ENCODE data around the gene ACP3. TPM values are rescaled to one million over a fixed set of nuclear protein-coding genes. Genes with fewer than 3 reads are reported as not detected.
"Not testable (repeated sequence)": the region's sequence is repeated elsewhere in the genome, so short reads cannot be mapped to it uniquely, and the experiment has no call there.

ACP3 gene
- polyA plus RNA-seq, 1 donor from 2014 or later, result not detected

DNA sequence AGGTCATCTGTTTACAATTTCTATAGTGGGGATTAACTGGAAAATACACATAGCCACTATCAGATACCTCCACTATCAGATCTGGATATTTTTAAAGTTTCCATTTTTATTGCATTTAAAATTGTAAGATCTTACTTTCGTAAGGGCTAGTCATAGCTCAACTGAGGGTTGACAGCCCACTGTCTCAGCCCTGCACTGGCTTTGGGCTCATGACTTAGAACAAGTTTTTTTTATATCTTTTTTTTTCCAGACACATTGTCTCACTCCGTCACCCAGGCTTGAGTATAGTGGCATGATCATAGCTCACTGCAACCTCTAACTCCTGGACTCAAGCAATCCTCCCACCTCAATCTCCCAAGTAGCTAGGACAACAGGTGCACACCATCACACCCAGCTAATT, 51.3 kb downstream of the ACP3 start:
- no peak overlapping the region for H2AFZ ChIP-seq (ENCODE audit: low read depth, low read length)
- H3K9ac ChIP-seq (ENCODE audit: low read length), result no peak overlapping the region
- no peak for TF ChIP-seq TAF1 (IDR thresholded peaks at IDR 0.05; ENCODE audit: low read depth)
- TF ChIP-seq EZH2 (IDR thresholded peaks at IDR 0.05; ENCODE audit: borderline replicate concordance, insufficient read depth, low read length, poor library complexity, severe bottlenecking), result no peak
- TF ChIP-seq POLR2AphosphoS5 (IDR thresholded peaks at IDR 0.05), result no peak
- H3K4me2 ChIP-seq (ENCODE audit: low read length), result no peak overlapping the region
- no peaks in the 10 kb centered on the region for H3K79me2 ChIP-seq (replicated peaks; ENCODE audit: insufficient read depth, low read length)
- H3K9me3 ChIP-seq (ENCODE audit: low read length), result no peaks in the 10 kb centered on the region
- no peaks in the 10 kb centered on the region for H3K9me2 ChIP-seq (ENCODE audit: insufficient read depth, low read length)
- H3K36me3 ChIP-seq (ENCODE audit: insufficient read depth, low read length), result no peaks in the 10 kb centered on the region
- H3K4me3 ChIP-seq (ENCODE audit: low read length), result no peak overlapping the region
- no peaks in the 10 kb centered on the region for H4K20me1 ChIP-seq (ENCODE audit: insufficient read depth)
- no peak overlapping the region for H3K27ac ChIP-seq (ENCODE audit: low read length)
- H3F3A ChIP-seq (ENCODE audit: insufficient read depth, low read length, poor library complexity, severe bottlenecking), result no peaks in the 10 kb centered on the region
- H3K27me3 ChIP-seq (ENCODE audit: insufficient read depth, low read depth, low read length), result no peaks in the 10 kb centered on the region

DNA sequence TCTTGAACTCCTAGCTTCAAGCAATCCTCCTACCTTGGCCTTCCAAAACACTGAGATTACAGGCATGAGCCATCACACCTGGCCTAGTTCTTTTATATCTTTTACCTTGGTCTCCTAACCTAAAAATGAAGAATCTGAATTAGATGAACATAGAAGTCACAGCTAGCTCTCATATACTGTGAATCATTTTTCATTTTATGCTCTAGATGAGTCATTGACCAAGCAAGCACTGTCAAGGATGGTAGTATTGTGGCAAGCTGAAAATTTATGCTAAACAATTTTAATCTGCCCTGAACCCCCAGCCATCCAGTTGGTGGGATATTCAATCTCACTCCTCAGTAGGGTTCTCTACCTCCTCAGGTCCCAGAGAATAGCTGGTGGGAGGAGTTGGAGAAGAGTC, 51.8 kb downstream of the ACP3 start:
- no peaks in the 10 kb centered on the region for H3K9me2 ChIP-seq (ENCODE audit: insufficient read depth, low read length)
- H4K20me1 ChIP-seq (ENCODE audit: insufficient read depth), result no peaks in the 10 kb centered on the region

DNA sequence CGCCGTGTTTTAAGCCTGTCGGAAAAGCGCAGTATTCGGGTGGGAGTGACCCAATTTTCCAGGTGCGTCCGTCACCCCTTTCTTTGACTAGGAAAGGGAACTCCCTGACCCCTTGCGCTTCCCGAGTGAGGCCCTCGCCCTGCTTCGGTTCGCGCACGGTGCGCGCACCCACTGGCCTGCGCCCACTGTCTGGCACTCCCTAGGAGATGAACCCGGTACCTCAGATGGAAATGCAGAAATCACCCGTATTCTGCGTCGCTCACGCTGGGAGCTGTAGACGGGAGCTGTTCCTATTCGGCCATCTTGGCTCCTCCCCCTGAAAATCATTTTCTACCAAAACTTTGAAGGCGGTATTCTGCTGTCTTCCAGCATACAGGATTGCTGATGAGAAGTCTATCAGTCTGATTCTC, 59.7 kb downstream of the ACP3 start:
- H4K20me1 ChIP-seq (ENCODE audit: insufficient read depth); H3K27me3 ChIP-seq (ENCODE audit: insufficient read depth, low read depth, low read length); H3K79me2 ChIP-seq (replicated peaks; ENCODE audit: insufficient read depth, low read length); H2AFZ ChIP-seq (ENCODE audit: low read depth, low read length); H3K27ac ChIP-seq (ENCODE audit: low read length); H3K9ac ChIP-seq (ENCODE audit: low read length); H3K9me3 ChIP-seq (ENCODE audit: low read length); H3K36me3 ChIP-seq (ENCODE audit: insufficient read depth, low read length); H3K9me2 ChIP-seq (ENCODE audit: insufficient read depth, low read length); H3F3A ChIP-seq (ENCODE audit: insufficient read depth, low read length, poor library complexity, severe bottlenecking); H3K4me2 ChIP-seq (ENCODE audit: low read length); H3K4me3 ChIP-seq (ENCODE audit: low read length): not testable (repeated sequence)

More for the DNA sequence above, 51.8 kb downstream of the ACP3 start:
- H3K4me3 ChIP-seq (ENCODE audit: low read length), result no peak overlapping the region
- H2AFZ ChIP-seq (ENCODE audit: low read depth, low read length), result no peak overlapping the region
- no peaks in the 10 kb centered on the region for H3F3A ChIP-seq (ENCODE audit: insufficient read depth, low read length, poor library complexity, severe bottlenecking)
- no peaks in the 10 kb centered on the region for H3K36me3 ChIP-seq (ENCODE audit: insufficient read depth, low read length)
- TF ChIP-seq RAD21 (conservative IDR thresholded peaks at IDR 0.05) (no peak), SMC3 (conservative IDR thresholded peaks at IDR 0.05; ENCODE audit: poor library complexity) (no peak)
- H3K9ac ChIP-seq (ENCODE audit: low read length), result no peak overlapping the region
- H3K9me3 ChIP-seq (ENCODE audit: low read length), result no peaks in the 10 kb centered on the region
- H3K27ac ChIP-seq (ENCODE audit: low read length), result no peak overlapping the region
- no peaks in the 10 kb centered on the region for H3K27me3 ChIP-seq (ENCODE audit: insufficient read depth, low read depth, low read length)
- no peaks in the 10 kb centered on the region for H3K79me2 ChIP-seq (replicated peaks; ENCODE audit: insufficient read depth, low read length)
- no peak overlapping the region for H3K4me2 ChIP-seq (ENCODE audit: low read length)

DNA sequence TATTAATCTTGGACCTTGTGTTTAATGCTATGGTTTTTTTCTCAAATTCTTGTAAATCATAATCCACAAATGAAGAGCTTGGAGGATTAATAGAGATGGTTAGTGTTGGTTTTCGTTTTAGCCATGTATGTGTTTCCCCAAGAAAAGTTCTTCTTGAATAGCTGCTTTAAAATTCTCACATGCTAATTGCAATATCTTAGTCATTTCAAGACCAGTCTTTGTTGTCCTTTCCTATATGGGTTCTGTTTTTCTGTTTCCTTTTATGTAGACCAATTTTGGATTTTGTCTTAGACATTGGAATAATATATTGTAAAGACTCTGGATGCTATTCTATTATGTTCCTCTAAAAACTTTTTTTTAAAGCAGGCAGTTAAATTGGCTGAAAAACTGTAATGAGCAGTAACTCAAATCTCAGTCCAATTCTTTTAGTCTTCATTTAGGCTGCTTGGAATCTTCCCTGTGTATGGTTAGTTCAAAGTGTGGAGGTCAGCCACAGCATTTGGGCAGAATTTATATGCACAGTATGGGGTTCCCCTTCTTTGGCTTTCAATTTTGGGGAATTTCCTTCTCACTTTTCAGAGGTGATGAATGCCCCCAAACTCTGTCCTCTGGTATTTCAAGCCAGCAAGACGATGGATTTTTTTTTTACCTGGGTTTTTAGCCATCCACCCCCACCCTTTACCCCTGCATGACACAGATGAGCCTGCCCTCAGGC, 61.0 kb downstream of the ACP3 start:
- Histone ChIP-seq H3K36me3 (ENCODE audit: insufficient read depth, low read length) (no peaks in the 10 kb centered on the region), H3K79me2 (replicated peaks; ENCODE audit: insufficient read depth, low read length) (no peaks in the 10 kb centered on the region), H3K9me2 (ENCODE audit: insufficient read depth, low read length) (no peaks in the 10 kb centered on the region), H3K9me3 (ENCODE audit: low read length) (no peaks in the 10 kb centered on the region), H2AFZ (ENCODE audit: low read depth, low read length) (no peak overlapping the region), H3K9ac (ENCODE audit: low read length) (no peak overlapping the region), H3K27me3 (ENCODE audit: insufficient read depth, low read depth, low read length) (no peaks in the 10 kb centered on the region), H3K27ac (ENCODE audit: low read length) (no peak overlapping the region), H3F3A (ENCODE audit: insufficient read depth, low read length, poor library complexity, severe bottlenecking) (no peaks in the 10 kb centered on the region), H3K4me3 (ENCODE audit: low read length) (no peak overlapping the region), H4K20me1 (ENCODE audit: insufficient read depth) (no peaks in the 10 kb centered on the region), H3K4me2 (ENCODE audit: low read length) (no peak overlapping the region)
- TF ChIP-seq EZH2 (IDR thresholded peaks at IDR 0.05; ENCODE audit: borderline replicate concordance, insufficient read depth, low read length, poor library complexity, severe bottlenecking) (no peak), RAD21 (conservative IDR thresholded peaks at IDR 0.05) (no peak)
- TF ChIP-seq, protein P1, sequence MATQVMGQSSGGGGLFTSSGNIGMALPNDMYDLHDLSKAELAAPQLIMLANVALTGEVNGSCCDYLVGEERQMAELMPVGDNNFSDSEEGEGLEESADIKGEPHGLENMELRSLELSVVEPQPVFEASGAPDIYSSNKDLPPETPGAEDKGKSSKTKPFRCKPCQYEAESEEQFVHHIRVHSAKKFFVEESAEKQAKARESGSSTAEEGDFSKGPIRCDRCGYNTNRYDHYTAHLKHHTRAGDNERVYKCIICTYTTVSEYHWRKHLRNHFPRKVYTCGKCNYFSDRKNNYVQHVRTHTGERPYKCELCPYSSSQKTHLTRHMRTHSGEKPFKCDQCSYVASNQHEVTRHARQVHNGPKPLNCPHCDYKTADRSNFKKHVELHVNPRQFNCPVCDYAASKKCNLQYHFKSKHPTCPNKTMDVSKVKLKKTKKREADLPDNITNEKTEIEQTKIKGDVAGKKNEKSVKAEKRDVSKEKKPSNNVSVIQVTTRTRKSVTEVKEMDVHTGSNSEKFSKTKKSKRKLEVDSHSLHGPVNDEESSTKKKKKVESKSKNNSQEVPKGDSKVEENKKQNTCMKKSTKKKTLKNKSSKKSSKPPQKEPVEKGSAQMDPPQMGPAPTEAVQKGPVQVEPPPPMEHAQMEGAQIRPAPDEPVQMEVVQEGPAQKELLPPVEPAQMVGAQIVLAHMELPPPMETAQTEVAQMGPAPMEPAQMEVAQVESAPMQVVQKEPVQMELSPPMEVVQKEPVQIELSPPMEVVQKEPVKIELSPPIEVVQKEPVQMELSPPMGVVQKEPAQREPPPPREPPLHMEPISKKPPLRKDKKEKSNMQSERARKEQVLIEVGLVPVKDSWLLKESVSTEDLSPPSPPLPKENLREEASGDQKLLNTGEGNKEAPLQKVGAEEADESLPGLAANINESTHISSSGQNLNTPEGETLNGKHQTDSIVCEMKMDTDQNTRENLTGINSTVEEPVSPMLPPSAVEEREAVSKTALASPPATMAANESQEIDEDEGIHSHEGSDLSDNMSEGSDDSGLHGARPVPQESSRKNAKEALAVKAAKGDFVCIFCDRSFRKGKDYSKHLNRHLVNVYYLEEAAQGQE (IDR thresholded peaks at IDR 0.05; ENCODE audit: borderline replicate concordance), result no peak

Measured in neural cell (in vitro differentiated cells).